Hepatocyte (in vitro differentiated cells): ENCODE measurements around the gene DNER.

Experiments
- EZH2 ChIP-seq: fragments of 200-600 bp; sonication (generic); IDR thresholded peaks from 2 replicates; pipeline ENCODE4 v1.6.1; 2016; ENCODE audit warnings: antibody characterized with exemption, mild to moderate bottlenecking, borderline replicate concordance
- TF ChIP-seq, protein P1 (sequence below): fragments of 200-600 bp; sonication (generic); IDR thresholded peaks from 2 replicates; pipeline ENCODE4 v1.5.1; 2016; ENCODE audit warnings: antibody characterized with exemption, mild to moderate bottlenecking; ENCODE audit not compliant: poor library complexity

DNA sequence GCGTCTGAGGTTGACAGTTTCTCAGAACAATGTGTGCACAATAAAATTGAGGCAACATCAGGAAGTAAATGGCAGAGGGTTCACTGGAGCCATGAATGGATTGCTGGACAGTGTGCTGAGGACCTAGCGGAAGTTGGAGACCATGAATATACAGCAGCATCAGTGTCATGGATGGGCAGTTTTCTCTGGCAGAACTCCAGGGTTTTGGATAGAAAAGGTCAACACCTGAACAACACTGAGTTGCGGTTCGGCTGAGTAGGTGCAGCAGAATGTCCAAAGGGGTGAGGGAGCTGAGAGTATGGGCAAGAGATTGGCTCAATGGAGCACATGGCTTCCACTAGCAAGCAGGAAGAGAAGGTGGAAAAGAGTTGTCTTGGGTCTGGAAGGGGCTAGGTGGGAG lies 73.7 kb downstream of the DNER start:
- TF ChIP-seq, protein P1, sequence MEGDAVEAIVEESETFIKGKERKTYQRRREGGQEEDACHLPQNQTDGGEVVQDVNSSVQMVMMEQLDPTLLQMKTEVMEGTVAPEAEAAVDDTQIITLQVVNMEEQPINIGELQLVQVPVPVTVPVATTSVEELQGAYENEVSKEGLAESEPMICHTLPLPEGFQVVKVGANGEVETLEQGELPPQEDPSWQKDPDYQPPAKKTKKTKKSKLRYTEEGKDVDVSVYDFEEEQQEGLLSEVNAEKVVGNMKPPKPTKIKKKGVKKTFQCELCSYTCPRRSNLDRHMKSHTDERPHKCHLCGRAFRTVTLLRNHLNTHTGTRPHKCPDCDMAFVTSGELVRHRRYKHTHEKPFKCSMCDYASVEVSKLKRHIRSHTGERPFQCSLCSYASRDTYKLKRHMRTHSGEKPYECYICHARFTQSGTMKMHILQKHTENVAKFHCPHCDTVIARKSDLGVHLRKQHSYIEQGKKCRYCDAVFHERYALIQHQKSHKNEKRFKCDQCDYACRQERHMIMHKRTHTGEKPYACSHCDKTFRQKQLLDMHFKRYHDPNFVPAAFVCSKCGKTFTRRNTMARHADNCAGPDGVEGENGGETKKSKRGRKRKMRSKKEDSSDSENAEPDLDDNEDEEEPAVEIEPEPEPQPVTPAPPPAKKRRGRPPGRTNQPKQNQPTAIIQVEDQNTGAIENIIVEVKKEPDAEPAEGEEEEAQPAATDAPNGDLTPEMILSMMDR, result no peak
- no peak for TF ChIP-seq EZH2
